DMS 273 treated with DMSO at 0.1 percent for 48 hours (cell line): Measurements from ENCODE around the gene TENT4B.

Experiments
- DNase-seq: peaks from one replicate; lab custom pipeline; 2025; lab: John Stamatoyannopoulos, UW

TENT4B gene

DNA sequence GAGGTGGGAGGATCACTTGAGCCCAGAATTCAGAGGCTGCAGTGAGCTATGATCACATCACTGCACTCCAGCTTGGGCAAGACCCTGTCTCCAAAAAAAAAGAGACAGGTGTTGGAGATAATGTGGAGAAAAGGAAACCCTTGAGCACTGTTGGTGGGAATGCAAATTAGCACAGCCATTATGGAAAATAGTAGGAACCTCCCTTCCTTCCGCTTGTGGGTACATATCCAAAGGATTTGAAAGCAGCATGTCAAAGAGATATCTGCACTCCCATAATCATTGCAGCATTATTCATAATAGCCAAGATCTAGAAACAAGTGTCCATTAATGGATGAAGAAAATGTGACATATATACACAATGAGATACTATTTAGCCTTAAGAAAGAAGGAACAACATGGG lies 103.5 kb downstream of the TENT4B start:
- DNase-seq: no peak

DNA sequence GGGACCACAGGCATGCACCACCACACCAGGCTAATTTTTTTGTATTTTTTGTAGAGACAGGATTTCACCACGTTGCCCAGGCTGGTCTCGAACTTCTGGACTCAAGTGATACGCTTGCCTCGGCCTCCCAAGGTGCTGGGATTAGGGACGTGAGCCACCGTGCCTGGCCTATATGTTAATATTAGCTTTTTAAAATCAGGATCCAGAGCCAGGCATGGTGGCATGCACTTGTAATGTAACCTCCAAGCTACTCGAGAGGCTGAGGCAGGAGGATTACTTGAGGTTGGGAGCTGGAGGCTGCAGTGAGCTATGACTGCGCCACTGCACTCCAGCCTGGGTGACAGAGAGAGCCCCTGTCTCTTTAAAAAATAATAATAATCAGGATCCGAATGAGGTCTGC lies 104.8 kb downstream of the TENT4B start:
- DNase-seq: no peak

DNA sequence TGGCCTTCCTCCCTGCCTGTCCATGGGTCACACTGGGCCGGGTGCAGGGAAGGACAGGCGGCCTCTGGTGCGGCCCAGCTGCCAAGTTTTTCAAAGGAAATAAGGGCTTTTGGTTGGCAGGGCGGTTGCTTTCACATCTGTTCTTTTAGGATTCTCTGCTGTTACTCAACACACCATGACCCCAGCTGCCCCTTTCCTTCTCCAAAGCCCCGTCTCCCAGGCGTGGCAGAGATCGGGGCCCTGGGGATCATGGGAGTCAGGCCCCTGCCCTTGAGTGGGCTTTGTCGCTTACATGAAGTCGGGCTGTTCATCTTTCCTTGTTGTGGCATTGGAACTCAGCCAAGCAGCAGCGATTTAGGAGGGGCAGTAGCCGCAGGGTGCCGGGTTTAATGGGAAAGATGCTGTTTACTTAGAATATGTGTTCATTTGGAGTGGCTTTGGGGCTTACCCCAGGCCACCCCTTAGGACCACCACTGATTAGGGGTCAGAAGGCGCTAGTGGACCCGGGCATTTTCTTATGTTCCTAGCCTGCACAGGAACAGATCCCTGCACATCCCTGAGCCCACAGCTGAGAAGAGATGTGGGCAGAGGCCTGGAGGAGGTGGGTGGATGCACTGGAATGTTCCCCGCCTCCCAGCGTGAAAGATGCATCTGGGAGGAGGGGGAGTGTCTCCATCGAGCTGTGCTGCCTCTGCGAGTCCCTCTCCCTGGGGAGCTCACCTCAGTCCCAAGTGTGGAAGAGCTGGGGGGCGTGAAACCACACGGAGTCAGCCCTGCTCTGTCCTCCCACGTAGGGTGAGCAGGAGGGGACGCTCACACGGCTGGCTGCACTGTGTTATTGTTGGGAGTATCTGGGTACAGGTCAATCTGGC lies 106.5 kb downstream of the TENT4B start:
- peak; percentile 56 for DNase-seq

DNA sequence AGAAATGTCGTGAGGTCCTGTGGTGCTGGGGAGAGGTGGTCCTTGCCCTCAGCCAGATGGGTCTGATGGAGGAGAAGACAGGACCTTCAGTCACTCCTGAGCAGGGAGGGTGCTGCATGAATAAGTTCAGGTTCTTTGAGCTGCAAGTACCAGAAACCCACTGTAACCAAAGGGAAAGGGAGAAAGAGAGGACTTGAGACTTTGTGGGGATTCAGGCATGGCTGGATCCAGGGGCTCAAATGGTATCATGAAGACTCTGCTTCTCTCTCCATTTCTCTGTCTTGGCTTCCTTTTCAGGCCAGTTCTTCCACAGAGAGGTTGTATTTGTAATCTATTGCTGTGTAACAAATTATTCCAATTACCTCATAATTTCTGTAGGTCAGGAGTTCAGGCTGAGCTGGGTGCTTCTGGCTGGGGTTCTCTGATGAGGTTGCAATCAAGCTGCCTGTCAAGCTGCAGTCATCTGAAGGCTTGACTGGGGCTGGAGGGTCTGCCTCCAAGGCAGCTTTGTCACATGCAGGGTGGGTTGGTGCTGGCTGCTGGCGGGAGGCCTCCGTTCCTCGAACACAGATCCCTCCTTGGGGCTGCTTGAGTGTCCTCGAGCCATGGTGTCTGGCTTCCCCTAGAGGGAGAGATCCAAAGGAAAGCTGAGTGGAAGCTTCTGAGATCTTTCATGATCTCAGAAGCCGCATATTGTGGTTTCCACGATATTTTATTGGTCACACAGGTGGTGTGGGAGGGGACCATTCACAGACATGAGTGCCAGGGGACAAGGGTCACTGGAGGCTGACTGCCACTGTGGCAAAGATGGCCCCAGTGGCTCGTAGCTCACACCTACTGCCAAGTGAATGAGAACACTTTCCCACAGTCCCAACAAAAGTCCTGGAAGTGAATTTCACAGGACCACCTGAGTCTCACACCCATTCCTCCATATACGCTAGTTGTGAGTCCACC lies 107.4 kb downstream of the TENT4B start:
- no peak for DNase-seq

DNA sequence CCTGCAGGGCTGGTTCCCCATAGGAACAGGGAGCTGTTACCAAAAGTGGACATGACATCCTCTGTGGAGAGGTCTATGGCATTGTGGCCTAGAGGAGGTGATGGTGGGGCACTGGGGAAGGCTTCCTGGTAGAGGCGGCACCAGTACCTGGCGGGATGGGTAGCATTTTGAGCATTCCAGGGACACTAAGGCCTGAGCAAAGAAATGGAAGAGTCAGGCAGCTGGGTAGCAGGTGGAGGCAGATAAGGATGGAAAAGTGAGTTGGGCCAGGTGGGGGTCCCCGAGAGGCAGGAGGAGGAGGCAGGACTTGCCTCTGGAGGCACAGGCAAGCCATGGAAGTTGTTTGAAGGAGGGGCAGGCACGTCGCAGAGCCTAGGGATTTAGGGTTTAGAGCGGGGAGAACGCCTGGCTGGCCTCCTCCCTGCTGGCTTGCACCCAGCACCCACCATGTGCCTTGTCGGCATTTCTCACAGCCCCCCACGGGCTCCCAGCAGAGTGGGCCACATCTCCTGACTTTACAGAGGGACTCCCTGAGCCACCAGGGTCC lies 108.1 kb downstream of the TENT4B start:
- no peak for DNase-seq

DNA sequence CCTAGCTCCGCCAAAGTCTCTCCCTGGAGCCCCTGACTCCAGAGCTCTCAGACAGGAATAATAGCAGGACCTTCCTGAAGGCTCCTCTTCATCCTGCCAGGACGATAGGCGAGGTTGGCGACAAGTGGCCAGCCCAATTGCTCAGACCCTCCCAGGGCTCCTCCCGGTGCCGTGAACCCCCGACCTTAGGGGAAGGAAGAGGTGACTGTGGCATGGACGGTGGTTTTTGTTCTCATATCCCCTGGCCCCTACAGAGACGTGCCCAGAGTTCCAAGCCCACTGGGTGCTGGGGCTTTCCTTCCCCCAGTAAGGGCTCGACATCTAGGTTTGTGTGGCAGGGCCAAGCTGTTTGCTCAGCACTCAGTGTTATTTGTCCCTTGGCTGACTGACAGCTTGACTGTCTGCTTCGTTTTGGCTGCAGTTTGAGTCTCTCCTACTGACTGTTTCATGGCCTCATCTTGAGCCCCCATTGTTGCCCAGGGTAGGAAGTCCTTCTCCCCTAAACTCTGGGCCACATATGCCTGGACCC lies 108.7 kb downstream of the TENT4B start:
- no peak for DNase-seq

DNA sequence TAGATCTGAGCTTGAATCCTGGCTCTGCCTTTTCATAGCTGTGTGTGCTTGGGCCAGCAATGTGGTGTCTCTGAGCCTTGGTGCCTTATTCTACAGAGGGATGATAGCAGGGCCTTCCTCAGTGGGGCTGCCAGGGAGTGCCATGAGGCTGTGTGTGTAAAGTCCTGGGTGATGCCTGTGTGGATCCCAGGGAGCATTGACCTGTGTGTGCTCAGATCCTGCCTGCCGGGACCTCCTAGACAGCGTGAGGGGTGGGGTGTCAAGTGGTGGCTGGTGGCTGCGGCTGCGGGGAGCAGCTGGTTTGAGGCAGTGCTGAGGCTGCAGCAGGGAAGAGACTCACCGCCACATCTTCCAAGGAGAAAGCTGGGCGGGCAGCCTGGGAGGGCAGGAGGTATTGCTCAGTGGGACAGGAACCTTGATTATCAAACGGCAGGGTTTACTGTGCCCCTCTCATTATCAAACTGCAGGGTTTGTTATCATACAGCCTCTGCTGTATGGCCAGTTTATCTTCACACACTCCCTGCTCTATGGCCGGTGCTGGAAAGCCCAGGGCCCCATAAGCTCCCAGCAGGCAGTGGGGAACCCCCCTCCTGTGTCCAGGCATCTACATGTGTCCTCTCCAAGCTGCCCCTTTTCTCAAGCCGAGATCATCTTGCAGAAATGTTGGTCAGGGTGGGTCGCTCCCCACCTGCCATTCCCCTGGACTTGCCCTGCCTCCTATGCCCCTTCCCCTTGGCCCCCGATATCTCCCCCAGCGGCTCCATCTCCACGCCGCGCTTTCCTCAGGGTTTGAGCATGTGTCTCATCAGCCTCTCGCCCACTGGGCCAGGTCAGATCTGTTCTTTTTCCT lies 110.2 kb downstream of the TENT4B start:
- DNase-seq: no peak

DNA sequence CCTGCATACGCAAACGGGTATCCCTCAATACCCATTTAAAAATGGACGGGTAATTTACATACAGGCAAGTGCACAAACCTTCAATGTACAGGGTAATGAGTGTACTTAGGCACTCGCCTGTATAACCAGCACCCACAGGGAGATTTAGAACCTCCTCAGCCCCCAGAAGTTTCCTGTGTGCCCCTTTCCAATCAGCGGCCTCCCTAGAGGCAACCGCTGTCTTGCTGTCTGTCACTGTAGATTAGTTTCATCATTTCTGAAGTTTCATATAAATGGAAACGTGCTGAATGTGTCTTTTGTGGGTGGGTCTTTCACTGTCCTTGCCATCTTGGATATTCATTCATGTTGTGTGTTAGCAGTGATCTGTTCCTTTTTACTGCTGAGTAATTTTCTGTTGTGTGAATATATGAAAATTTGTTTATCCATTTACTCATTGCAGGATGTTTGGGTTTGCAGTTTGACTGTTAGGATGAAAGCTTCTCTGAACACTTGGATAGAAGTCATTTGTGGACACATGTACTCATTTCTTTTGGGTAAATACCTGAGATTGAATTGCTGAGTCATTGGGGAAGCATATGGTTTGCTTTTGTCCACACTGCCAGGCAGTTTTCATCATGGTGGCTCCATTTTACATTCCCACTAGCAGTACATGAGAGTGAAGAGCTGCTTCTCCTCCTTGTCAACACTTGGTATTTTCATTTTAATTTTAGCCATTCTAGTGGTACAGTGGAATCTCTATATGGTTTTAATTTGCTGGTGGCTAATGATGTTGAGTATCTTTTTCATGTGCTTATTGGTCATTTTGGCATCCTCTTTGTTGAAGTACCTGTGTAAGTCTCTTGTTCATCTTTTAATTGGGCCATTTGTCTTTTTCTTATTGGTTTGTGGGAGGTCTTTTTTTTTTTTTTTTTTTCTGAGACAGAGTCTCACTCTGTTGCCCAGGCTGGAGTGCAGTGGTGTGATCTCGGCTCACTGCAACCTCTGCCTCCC lies 111.1 kb downstream of the TENT4B start:
- peak; percentile 29 for DNase-seq

DNA sequence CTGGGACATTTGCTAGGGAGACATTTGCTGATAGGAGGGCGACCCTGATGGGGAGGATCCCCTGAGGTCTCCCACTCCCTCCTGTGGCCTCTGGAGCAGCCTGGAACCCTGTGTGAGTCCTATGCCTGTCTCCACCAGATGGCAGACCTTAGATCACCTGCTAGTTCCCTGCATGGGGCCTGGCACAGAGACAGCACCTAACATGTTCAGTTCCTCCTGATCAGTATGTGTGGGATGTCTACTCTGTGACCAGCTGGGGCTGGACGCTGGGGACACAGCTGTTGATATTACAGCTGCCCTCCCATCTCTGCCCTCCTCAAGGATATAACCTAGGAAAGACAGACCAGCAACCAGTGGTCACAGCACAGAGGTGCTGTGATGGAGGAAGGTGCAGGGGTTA lies 112.2 kb downstream of the TENT4B start:
- DNase-seq: peak; percentile 84

DNA sequence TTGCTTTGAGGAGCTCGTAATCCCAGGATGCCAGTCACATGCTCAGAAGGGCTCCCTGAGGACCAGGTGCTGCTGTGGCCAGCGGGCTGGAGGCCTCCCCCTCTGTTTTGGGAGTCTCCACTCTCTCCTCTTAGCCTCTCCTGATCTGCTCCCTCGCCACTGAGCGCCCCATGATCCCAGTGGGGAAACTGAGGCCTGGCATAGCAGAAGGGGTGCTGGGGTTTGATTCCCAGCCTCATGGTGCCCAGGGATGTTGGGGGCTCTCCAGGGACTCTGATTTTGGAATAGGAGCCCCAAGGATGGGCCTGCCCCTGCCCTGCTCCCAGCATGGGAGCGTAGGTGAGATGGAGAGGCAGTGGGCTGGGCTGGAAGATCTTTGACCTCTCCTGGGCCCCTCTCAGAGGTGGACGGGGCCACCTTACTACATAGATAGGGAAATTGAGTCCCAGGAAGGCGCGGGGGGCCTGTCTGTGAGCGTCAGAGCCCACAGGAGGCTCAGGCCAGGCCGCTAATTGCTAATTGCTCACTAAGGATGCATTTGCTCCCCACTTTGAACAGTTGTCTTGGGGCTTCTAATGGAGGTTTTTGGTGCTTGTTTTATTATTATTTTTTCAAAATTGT lies 112.7 kb downstream of the TENT4B start:
- no peak for DNase-seq

DNA sequence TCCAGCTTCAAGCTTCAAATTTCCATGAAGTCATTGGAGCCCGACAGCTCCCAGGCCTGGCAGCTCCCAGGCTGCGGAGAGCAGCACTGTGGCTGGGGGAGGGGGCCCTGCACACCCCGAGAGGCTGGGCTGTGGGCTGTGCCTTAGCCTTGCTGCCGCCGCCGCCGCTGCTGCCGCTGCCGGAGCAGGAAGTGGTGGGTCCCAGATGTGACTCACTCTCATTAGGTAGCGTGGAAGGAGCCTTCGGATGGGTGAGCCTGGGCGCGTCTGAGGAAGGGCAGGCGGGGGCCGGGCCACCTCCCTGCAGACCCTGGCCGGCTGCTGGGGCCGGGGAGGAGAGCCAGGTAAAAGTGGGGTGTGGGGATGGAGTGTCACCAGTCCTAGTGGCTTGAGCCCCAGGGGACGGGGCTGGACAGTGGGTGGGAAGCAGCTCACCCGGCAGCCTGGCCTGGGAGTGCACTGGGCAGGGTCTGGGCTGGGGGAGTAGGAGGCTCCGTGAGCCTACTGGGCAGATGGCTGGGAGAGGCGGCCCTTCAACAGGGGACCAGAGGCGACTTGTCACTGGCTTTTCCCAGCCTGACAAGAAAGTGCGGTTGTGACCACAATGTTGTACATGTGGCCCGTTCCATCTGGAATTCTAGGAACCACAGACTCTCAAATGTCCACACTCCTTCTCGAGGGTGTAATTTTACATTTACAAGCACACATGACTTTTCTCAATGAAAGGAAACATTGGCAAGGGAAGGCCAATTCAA lies 113.4 kb downstream of the TENT4B start, which contains the start of gene ADCY7:
ADCY7 (plus strand) TSS at position 215 of the 755 bp plus-strand sequence. CDS start 21,629 bp downstream, outside the sequence.
- DNase-seq: peak; percentile 39

DNA sequence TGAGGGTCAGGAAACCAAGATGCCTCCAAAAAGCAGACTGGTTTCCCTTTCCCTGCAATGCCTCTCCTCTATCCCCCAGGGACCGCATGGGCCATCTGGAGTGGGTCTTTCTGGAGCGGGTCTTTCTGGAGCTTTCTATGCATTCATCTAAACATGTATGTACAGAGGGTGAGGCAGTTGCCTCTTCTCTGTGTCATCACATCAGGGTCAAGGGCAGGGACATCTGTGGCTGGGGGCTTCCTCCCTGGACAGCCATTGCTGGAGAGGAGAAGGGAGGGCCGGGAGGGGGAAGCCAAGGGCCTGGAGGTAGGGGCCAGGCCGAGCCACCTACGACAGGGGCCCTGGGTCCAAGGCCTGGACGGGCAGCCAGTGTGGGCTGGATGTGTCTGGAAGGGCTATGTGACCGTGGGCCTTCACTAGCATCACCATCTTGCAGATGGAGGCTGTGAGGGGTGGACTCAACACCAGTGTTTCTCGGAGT lies 114.1 kb downstream of the TENT4B start:
- peak; percentile 62 for DNase-seq

DNA sequence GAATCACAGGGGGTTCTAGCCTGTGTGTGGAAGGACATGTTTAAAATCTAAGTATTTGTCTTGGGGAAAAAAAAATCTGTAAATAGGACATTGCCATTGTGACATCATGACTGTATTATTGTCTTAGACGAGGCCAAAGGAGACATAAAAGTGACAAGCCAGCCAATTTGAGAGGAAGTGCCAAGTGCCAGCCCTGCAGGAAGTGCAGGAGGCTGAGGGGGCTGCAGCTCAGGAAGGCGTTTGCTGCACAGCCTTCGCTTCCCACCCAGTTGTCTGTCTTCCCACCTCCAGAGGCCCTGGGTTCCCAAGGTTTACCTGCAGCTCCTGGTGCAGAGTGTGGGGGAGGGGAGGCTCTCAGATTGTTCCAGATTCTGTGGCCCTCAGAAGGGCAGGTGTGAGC lies 114.5 kb downstream of the TENT4B start:
- no peak for DNase-seq

DNA sequence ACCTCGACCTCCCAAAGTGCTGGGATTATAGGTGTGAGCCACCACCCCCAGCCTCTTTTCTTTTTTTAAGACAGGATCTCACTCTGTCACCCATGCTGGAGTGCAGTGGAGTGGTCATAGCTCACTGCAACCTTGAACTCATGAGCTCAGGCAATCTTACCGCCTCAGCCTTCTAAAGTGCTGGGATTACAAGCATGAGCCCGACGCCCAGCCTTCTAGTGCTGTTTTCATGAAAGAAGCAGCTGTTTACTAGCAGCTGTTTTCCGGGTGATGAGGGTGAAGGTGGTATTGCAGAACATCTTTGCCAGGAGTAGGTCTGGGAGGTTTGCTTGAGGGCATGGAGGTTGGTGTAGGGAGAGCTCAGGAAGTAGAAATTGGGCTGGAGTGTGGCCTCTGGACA lies 115.2 kb downstream of the TENT4B start:
- peak; percentile 19 for DNase-seq

DNA sequence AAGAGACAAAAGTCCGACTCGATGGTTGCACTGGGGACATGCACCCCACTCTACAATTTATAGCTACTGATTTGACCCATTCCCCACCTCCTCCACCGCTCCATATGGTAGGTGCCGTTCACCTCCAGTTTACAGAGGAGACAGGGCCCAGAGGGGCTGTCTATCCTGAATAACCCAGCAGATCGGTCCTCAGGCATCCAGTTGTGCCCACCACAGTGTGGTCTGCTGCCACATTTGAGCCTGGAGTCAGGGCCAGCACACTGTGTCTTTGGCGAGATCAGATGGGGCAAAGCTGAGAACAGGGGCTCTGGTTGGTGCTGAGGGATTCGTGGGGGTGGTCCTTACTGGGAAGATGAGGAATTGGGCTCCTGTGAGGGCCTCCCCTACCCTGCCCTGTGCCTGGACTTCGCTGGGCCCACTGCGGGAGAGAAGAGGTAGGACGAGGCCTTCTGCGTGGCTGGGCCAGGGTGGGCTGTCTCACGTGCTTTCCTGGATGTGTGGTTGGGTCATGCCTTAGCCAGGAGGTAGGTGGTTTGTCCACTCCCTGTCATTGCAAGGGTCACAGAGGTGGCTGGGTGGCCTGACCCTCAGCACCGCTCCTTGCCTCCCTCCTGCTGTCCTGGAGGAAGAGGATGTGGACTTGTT lies 116.1 kb downstream of the TENT4B start:
- no peak for DNase-seq

DNA sequence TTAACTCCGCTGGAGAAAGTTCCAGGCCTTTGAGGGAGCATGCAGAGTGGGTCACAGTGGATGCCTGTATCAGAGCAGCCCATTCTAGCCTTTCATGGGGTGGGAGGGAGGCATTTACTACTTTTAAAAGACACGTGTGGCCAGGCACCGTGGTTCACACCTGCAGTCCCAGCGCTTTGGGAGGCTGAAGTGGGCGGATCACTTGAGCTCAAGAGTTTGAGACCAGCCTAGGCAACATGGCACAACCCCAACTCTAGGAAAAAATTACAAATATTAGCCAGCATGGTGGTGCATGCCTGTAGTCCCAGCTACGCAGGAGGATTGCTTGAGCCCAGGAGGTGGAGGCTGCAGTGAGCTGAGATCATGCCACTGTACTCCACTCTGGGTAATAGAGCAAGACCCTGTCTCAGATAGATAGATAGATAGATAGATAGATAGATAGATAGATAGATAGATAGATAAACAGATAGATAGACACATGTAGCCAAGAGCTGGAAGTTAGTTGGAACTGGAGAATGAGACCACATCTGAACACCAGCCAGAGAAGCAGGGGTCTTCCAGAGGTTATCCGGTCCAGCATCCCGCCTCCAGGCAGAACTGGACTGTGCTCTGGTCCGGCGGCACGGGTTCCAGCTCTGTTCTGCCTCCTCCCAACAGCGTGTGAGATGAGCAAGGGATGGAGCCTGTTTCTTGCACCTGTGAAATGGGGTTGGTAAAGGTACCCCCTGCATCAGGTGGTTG lies 116.8 kb downstream of the TENT4B start:
- DNase-seq: no peak

DNA sequence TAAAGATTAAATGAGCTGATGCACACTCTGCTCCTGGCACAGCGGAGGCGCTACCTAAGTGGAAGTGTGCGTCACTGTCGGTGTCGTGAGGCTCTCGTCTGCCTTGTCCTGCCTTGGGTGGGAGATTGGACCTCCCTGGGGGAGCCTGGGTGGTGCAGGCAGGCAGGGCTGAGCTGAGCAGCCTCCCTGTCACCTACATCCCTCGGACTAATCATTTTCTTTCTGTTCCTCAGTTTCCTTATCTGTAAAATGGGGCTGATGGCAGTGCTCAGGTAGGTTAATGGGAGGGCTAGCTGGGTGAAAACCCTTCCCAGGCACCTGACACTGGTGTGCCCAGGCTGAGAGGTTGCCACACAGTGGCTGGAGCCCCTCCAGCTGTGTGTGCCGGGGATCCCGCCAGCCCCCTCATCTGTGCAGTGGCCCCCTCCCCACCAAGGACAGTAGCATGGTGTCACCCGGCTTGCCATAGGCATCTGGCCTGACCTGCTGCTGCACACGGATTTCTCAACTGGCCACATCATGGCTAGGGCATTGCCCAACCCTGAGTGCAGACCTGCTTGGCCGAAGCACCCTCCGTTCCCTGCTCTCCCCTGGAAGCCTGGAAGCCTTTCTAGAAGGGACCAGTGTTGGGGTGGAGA lies 117.5 kb downstream of the TENT4B start:
- no peak for DNase-seq
